Gastrocnemius medialis (tissue), 4 donors: ENCODE results near the gene HADHB.

Experiments
- POLR2A ChIP-seq, 2 donors: fragments of 450-650 bp; IDR thresholded peaks; one replicate each; pipeline ENCODE4 v1.6.1; 2017; ENCODE audit warnings: antibody characterized with exemption in 2 of 2, mild to moderate bottlenecking in 2 of 2, moderate library complexity in 2 of 2
- TF ChIP-seq, protein P1 (sequence below), 5 experiments: fragments of 450-650 bp in 3 of 5; fragments of 200-600 bp in 2 of 5; sonication (generic) in 2 of 5; IDR thresholded peaks in 4 of 5; conservative IDR thresholded peaks in 1 of 5; 1 replicate in 4 of 5; 2 replicates in 1 of 5; pipeline ENCODE4 v1.5.1; 2016 to 2019; ENCODE audit warnings: antibody characterized with exemption in 5 of 5, mild to moderate bottlenecking in 3 of 5, moderate library complexity in 3 of 5

DNA sequence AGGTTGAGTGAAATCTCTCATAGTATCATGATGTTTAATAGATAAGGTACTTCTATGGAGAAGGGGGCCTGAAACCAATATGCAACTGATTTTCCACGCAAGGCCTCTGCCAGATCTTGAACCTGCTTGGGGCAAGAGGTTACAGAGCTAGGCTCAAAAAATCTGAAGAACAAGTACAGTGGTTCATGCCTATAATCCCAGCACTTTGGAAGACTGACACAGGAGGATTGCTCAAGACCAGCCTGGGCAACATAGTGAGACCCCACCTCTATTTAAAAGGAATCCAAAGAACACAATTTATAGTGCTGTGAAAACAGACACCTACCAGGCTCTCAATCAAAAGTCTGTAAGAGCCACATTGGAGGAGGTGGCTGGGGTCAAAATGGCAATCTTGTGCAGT is 28.9 kb upstream of the HADHB start:
- TF ChIP-seq, protein P1, sequence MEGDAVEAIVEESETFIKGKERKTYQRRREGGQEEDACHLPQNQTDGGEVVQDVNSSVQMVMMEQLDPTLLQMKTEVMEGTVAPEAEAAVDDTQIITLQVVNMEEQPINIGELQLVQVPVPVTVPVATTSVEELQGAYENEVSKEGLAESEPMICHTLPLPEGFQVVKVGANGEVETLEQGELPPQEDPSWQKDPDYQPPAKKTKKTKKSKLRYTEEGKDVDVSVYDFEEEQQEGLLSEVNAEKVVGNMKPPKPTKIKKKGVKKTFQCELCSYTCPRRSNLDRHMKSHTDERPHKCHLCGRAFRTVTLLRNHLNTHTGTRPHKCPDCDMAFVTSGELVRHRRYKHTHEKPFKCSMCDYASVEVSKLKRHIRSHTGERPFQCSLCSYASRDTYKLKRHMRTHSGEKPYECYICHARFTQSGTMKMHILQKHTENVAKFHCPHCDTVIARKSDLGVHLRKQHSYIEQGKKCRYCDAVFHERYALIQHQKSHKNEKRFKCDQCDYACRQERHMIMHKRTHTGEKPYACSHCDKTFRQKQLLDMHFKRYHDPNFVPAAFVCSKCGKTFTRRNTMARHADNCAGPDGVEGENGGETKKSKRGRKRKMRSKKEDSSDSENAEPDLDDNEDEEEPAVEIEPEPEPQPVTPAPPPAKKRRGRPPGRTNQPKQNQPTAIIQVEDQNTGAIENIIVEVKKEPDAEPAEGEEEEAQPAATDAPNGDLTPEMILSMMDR (IDR thresholded peaks at IDR 0.05 in 4 of 5, conservative IDR thresholded peaks at IDR 0.05 in 1 of 5) = no peak
- TF ChIP-seq POLR2A (IDR thresholded peaks at IDR 0.05) = no peak
